ENCODE results near the gene TCF7.

TCF7 gene

GRCh38 chr5:134088291-134088690, 26.2 kb upstream of the TCF7 start:
- Mint-ChIP-seq H3K36me3 (ENCODE audit: low read depth) (no peaks in the 10 kb centered on the region), H3K4me1 (peaks cover 48% of the 10 kb centered on the region), H3K9me3 (no peaks in the 10 kb centered on the region), H3K27ac (no peak overlapping the region), H3K27me3 (ENCODE audit: low read depth, poor library complexity) (peaks cover 6% of the 10 kb centered on the region), H3K4me3 (no peak overlapping the region)
- DNase-seq, result no peak
- TF ChIP-seq, protein P1, sequence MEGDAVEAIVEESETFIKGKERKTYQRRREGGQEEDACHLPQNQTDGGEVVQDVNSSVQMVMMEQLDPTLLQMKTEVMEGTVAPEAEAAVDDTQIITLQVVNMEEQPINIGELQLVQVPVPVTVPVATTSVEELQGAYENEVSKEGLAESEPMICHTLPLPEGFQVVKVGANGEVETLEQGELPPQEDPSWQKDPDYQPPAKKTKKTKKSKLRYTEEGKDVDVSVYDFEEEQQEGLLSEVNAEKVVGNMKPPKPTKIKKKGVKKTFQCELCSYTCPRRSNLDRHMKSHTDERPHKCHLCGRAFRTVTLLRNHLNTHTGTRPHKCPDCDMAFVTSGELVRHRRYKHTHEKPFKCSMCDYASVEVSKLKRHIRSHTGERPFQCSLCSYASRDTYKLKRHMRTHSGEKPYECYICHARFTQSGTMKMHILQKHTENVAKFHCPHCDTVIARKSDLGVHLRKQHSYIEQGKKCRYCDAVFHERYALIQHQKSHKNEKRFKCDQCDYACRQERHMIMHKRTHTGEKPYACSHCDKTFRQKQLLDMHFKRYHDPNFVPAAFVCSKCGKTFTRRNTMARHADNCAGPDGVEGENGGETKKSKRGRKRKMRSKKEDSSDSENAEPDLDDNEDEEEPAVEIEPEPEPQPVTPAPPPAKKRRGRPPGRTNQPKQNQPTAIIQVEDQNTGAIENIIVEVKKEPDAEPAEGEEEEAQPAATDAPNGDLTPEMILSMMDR (IDR thresholded peaks at IDR 0.05), result no peak

DNA sequence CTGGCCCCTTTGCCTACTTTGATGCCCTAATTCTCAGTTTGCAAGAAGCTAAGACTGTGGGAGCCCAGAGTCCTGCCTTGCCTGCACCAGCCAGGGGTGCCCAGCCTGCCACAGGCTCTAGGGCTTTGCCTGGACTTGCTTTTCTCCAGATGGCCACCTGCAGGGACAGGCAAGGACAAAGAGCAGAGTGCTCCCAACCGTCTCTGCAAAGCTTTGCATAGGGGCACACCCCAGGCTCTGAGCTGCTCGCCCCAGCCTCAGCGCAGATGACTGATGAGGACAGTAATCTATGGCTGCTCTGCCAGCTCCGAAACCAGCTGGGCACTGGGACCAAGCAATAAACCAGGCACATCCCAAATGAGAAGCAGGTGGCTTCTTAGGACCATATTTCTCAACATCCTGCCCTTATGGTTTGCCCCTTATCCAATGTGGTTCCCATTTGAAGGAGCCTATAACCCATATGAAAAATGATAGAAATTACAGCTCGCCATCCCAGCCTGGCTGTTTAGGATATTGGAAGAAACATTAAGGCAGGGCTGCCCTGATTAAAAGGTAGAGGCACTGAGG, 25.4 kb upstream of the TCF7 start:
- TF ChIP-seq, protein P1 (IDR thresholded peaks at IDR 0.05), result no peak
- Mint-ChIP-seq H3K27ac (no peak overlapping the region), H3K36me3 (ENCODE audit: low read depth) (no peaks in the 10 kb centered on the region), H3K4me1 (peaks cover 41% of the 10 kb centered on the region), H3K27me3 (ENCODE audit: low read depth, poor library complexity) (peaks cover 6% of the 10 kb centered on the region), H3K4me3 (no peak overlapping the region), H3K9me3 (no peaks in the 10 kb centered on the region)
- no peak for DNase-seq

GRCh38 chr5:134090522-134090921, 24.0 kb upstream of the TCF7 start:
- DNase-seq, result no peak
- H3K36me3 Mint-ChIP-seq (ENCODE audit: low read depth), result no peaks in the 10 kb centered on the region
- peaks cover 6% of the 10 kb centered on the region for H3K27me3 Mint-ChIP-seq (ENCODE audit: low read depth, poor library complexity)
- peaks cover 40% of the 10 kb centered on the region for H3K4me1 Mint-ChIP-seq
- no peak overlapping the region for H3K27ac Mint-ChIP-seq
- TF ChIP-seq, protein P1 (IDR thresholded peaks at IDR 0.05), result no peak
- H3K9me3 Mint-ChIP-seq, result no peaks in the 10 kb centered on the region
- no peak overlapping the region for H3K4me3 Mint-ChIP-seq

- H3K9me3 Mint-ChIP-seq, result no peaks in the 10 kb centered on the region
- DNase-seq, result no peak
- TF ChIP-seq, protein P1 (IDR thresholded peaks at IDR 0.05), result no peak
- H3K27ac Mint-ChIP-seq, result no peak overlapping the region
- no peaks in the 10 kb centered on the region for H3K36me3 Mint-ChIP-seq (ENCODE audit: low read depth)
- peaks cover 4% of the 10 kb centered on the region for H3K27me3 Mint-ChIP-seq (ENCODE audit: low read depth, poor library complexity)
- peaks cover 33% of the 10 kb centered on the region for H3K4me1 Mint-ChIP-seq
- H3K4me3 Mint-ChIP-seq, result no peak overlapping the region
Measured at GRCh38 chr5:134091626-134092121, 22.8 kb upstream of the TCF7 start.

DNA sequence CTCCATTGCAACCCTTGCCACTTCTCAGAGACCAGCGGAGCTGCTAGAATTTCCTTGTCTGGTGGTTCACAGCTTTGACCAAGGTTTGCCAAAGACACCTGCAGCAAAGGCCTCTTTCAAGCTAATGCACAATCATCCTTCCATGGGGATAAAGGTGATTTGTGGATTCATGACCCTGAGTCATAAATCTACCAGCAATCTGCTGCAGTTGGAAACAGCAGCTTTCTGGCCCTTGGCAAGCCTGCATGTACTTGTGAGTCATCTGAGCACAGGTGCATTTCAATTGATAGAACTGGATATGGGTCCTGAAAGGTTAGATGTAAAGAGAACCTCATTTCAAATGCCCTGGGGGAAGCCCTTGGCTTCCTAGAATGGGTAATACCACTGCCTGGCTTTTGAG, 21.6 kb upstream of the TCF7 start:
- TF ChIP-seq, protein P1 (IDR thresholded peaks at IDR 0.05), result no peak
- H3K9me3 Mint-ChIP-seq, result no peaks in the 10 kb centered on the region
- H3K27ac Mint-ChIP-seq, result no peak overlapping the region
- H3K4me1 Mint-ChIP-seq, result peaks cover 40% of the 10 kb centered on the region
- H3K27me3 Mint-ChIP-seq (ENCODE audit: low read depth, poor library complexity), result peaks cover 2% of the 10 kb centered on the region
- H3K36me3 Mint-ChIP-seq (ENCODE audit: low read depth), result no peaks in the 10 kb centered on the region
- H3K4me3 Mint-ChIP-seq, result no peak overlapping the region
- no peak for DNase-seq

DNA sequence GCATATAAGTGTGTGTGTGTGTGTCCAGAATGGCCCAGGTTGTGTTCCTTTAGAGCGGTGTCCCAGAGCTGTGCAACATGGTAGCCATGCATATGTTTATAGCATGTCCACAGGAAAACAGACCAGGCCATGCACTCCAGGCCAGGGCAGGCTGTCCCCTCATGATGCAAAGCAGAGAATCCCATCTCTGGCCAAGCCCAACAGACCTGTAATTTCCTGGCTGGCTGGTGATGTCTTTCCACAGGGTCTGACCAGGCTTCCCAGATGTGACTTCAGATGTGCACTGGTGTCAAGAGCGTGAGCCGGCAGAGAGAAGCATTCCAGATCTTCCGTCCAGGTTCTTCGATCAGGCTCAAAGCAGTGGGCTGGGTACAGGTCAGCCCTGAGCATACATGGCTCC, 21.1 kb upstream of the TCF7 start:
- DNase-seq, result no peak
- peaks cover 40% of the 10 kb centered on the region for H3K4me1 Mint-ChIP-seq
- H3K9me3 Mint-ChIP-seq, result no peaks in the 10 kb centered on the region
- peaks cover 3% of the 10 kb centered on the region for H3K27me3 Mint-ChIP-seq (ENCODE audit: low read depth, poor library complexity)
- no peak overlapping the region for H3K4me3 Mint-ChIP-seq
- H3K36me3 Mint-ChIP-seq (ENCODE audit: low read depth), result no peaks in the 10 kb centered on the region
- peak overlapping the region; percentile 36 for H3K27ac Mint-ChIP-seq
- TF ChIP-seq, protein P1 (IDR thresholded peaks at IDR 0.05), result no peak

Data from nephron progenitor cell (in vitro differentiated cells).